DOHH2 (cell line): ENCODE measurements around the gene RUNDC3A.

ENCODE experiments used
- H3F3A ChIP-seq: fragments of 200-600 bp; sonication (generic), shearing (Covaris generic); 2 replicates; pipeline ENCODE4 v1.6.0; 2016; ENCODE audit warnings: antibody characterized with exemption, mild to moderate bottlenecking; ENCODE audit not compliant: control insufficient read depth, insufficient read depth
- H3K27ac ChIP-seq: fragments of 200-600 bp; sonication (generic); 2 replicates; pipeline ENCODE4 v1.5.1; 2014; ENCODE audit warnings: low read depth, mild to moderate bottlenecking, low read length, moderate library complexity
- H3K27me3 ChIP-seq: fragments of 200-600 bp; sonication (generic); 2 replicates; pipeline ENCODE4 v1.6.1; 2014; ENCODE audit warnings: mild to moderate bottlenecking, low read length, mixed read lengths; ENCODE audit not compliant: control insufficient read depth
- H3K36me3 ChIP-seq: fragments of 200-600 bp; sonication (generic); 2 replicates; pipeline ENCODE4 v1.6.1; 2014; ENCODE audit warnings: mild to moderate bottlenecking, low read length, moderate library complexity, mixed read lengths; ENCODE audit not compliant: control insufficient read depth
- H3K4me1 ChIP-seq: fragments of 200-600 bp; sonication (generic); 2 replicates; pipeline ENCODE4 v1.6.1; 2014; ENCODE audit warnings: mild to moderate bottlenecking, low read length, mixed read lengths; ENCODE audit not compliant: control insufficient read depth
- H3K4me2 ChIP-seq: fragments of 200-600 bp; sonication (generic); 2 replicates; pipeline ENCODE4 v1.6.0; 2014; ENCODE audit warnings: mild to moderate bottlenecking, low read length, moderate library complexity
- H3K4me3 ChIP-seq: fragments of 200-600 bp; sonication (generic); 2 replicates; pipeline ENCODE4 v1.5.1; 2014; ENCODE audit warnings: mild to moderate bottlenecking, low read length, mixed read lengths
- H3K79me2 ChIP-seq: fragments of 200-600 bp; sonication (generic); 2 replicates; pipeline ENCODE4 v1.6.1; 2014; ENCODE audit warnings: mild to moderate bottlenecking, low read length, mixed read lengths; ENCODE audit not compliant: control insufficient read depth
- H3K9me2 ChIP-seq: fragments of 200-600 bp; sonication (generic); replicated peaks from 2 replicates; pipeline ENCODE4 v1.6.1; 2014; ENCODE audit warnings: mild to moderate bottlenecking, low read length, mixed read lengths; ENCODE audit not compliant: control insufficient read depth
- H3K9me3 ChIP-seq: fragments of 200-600 bp; sonication (generic); 2 replicates; pipeline ENCODE4 v1.6.1; 2014; ENCODE audit warnings: antibody characterized with exemption, low read length, mixed read lengths; ENCODE audit not compliant: control insufficient read depth, insufficient read depth
- H4K20me1 ChIP-seq: fragments of 200-600 bp; sonication (generic); 2 replicates; pipeline ENCODE4 v1.6.0; 2014; ENCODE audit warnings: low read depth, mild to moderate bottlenecking, antibody characterized with exemption, low read length, moderate library complexity; ENCODE audit not compliant: control insufficient read depth, insufficient read depth
- CTCF ChIP-seq: fragments of 200-600 bp; sonication (generic); IDR thresholded peaks from one replicate; pipeline ENCODE4 v1.5.1; 2014; ENCODE audit warnings: antibody characterized with exemption, mild to moderate bottlenecking, low read depth, low read length; ENCODE audit not compliant: poor library complexity, severe bottlenecking
- EZH2phosphoT487 ChIP-seq: fragments of 200-600 bp; sonication (generic); IDR thresholded peaks from 2 replicates; pipeline ENCODE4 v1.6.1; 2017; ENCODE audit warnings: borderline replicate concordance, mild to moderate bottlenecking, antibody characterized with exemption, low read length, moderate library complexity, mixed read lengths

Gene RUNDC3A

GRCh38 chr17:44283344-44284023 lies 24.9 kb upstream of the RUNDC3A start:
- Histone ChIP-seq H3K4me3 (no peak overlapping the region), H3K27me3 (peaks cover 14% of the 10 kb centered on the region; the same call in 1 of the 2 replicates), H3K36me3 (no peaks in the 10 kb centered on the region), H4K20me1 (no peaks in the 10 kb centered on the region), H3F3A (peaks cover 3% of the 10 kb centered on the region; the same call in 1 of the 2 replicates), H3K4me2 (no peak overlapping the region), H3K9me3 (no peaks in the 10 kb centered on the region), H3K9me2 (no peaks in the 10 kb centered on the region), H3K27ac (no peak overlapping the region), H3K79me2 (no peaks in the 10 kb centered on the region), H3K4me1 (peaks cover 18% of the 10 kb centered on the region)
- TF ChIP-seq CTCF (no peak), EZH2phosphoT487 (no peak)

GRCh38 chr17:44284024-44284400 lies 24.4 kb upstream of the RUNDC3A start:
- Histone ChIP-seq H3K36me3 (no peaks in the 10 kb centered on the region), H3K79me2 (no peaks in the 10 kb centered on the region), H3K27me3 (peaks cover 14% of the 10 kb centered on the region; the same call in 1 of the 2 replicates), H4K20me1 (no peaks in the 10 kb centered on the region), H3K4me2 (no peak overlapping the region), H3K9me3 (no peaks in the 10 kb centered on the region), H3K9me2 (no peaks in the 10 kb centered on the region), H3K4me3 (no peak overlapping the region), H3K27ac (no peak overlapping the region), H3F3A (peaks cover 3% of the 10 kb centered on the region; the same call in 1 of the 2 replicates), H3K4me1 (peaks cover 23% of the 10 kb centered on the region)
- TF ChIP-seq CTCF (no peak), EZH2phosphoT487 (no peak)

GRCh38 chr17:44287651-44288050 lies 20.8 kb upstream of the RUNDC3A start:
- no peaks in the 10 kb centered on the region for H3K79me2 ChIP-seq

More at GRCh38 chr17:44287651-44288050, 20.8 kb upstream of the RUNDC3A start:
- Histone ChIP-seq H3K9me2 (no peaks in the 10 kb centered on the region), H3K27ac (no peak overlapping the region), H3K27me3 (peaks cover 5% of the 10 kb centered on the region; the same call in 1 of the 2 replicates), H3K36me3 (no peaks in the 10 kb centered on the region), H3K4me1 (peaks cover 11% of the 10 kb centered on the region), H3F3A (peaks cover 3% of the 10 kb centered on the region; the same call in 1 of the 2 replicates), H3K4me2 (no peak overlapping the region), H4K20me1 (no peaks in the 10 kb centered on the region), H3K4me3 (no peak overlapping the region), H3K9me3 (no peaks in the 10 kb centered on the region)
- no peak for TF ChIP-seq EZH2phosphoT487
- TF ChIP-seq CTCF: no peak
